Osteoblast (primary cell): ENCODE measurements around the gene BFAR. TPM values are rescaled to one million over a fixed set of nuclear protein-coding genes. Genes with fewer than 3 reads are reported as not detected.
"Not testable (repeated sequence)": the region's sequence is repeated elsewhere in the genome, so short reads cannot be mapped to it uniquely, and the experiment has no call there.

Source experiments
- DNase-seq: peaks from one replicate; pipeline ENCODE4 v3.0.0; 2011; ENCODE audit warnings: low spot score, mixed read lengths; ENCODE audit not compliant: insufficient read length; ENCODE audit errors: missing footprints
- H2AFZ ChIP-seq: 2 replicates; pipeline ENCODE4 v1.6.0; 2011; ENCODE audit warnings: mild to moderate bottlenecking, low read length
- H3K27ac ChIP-seq: 2 replicates; pipeline ENCODE4 v1.5.1; 2011; ENCODE audit warnings: mild to moderate bottlenecking, low read depth, low read length, moderate library complexity
- H3K27me3 ChIP-seq: 2 replicates; pipeline ENCODE4 v1.6.0; 2012; ENCODE audit warnings: mild to moderate bottlenecking, control low read depth, inconsistent platforms, low read length, moderate library complexity; ENCODE audit not compliant: insufficient read depth
- H3K36me3 ChIP-seq: 2 replicates; pipeline ENCODE4 v1.5.1; 2011; ENCODE audit warnings: mild to moderate bottlenecking, low read length, control low read depth, moderate library complexity; ENCODE audit not compliant: insufficient read depth
- H3K4me1 ChIP-seq: 2 replicates; pipeline ENCODE4 v1.5.1; 2011; ENCODE audit warnings: mild to moderate bottlenecking, low read length, control low read depth, moderate library complexity; ENCODE audit not compliant: insufficient read depth
- H3K4me2 ChIP-seq: 2 replicates; pipeline ENCODE4 v1.6.0; 2011; ENCODE audit warnings: mild to moderate bottlenecking, low read length; ENCODE audit not compliant: insufficient read depth
- H3K4me3 ChIP-seq: fragments of 200-600 bp; sonication (generic); 3 replicates; pipeline ENCODE4 v1.5.1; 2012; ENCODE audit warnings: mild to moderate bottlenecking, low read length, inconsistent platforms; ENCODE audit not compliant: insufficient read depth
- H3K79me2 ChIP-seq: 2 replicates; pipeline ENCODE4 v1.6.0; 2012; ENCODE audit warnings: mild to moderate bottlenecking, low read length, control low read depth, inconsistent platforms; ENCODE audit not compliant: insufficient read depth
- H3K9me3 ChIP-seq: 2 replicates; pipeline ENCODE4 v1.5.1; 2011; ENCODE audit warnings: low read depth, low read length, control low read depth
- H4K20me1 ChIP-seq: 2 replicates; pipeline ENCODE4 v1.6.0; 2012; ENCODE audit warnings: mild to moderate bottlenecking, low read length, control low read depth; ENCODE audit not compliant: insufficient read depth
- CTCF ChIP-seq: IDR thresholded peaks from 2 replicates; pipeline ENCODE4 v1.5.1; 2011; ENCODE audit warnings: mild to moderate bottlenecking, low read depth, low read length, moderate library complexity; ENCODE audit errors: extremely low read depth
- total RNA-seq: library from RNA; depleted of rRNA; stranded (reverse); fragments of >200 nt; gene quantifications from 2 replicates; pipeline ENCODE4 v1.2.3, GENCODE V29; 2012

BFAR gene
- total RNA-seq, 1 donor = 186 TPM

DNA sequence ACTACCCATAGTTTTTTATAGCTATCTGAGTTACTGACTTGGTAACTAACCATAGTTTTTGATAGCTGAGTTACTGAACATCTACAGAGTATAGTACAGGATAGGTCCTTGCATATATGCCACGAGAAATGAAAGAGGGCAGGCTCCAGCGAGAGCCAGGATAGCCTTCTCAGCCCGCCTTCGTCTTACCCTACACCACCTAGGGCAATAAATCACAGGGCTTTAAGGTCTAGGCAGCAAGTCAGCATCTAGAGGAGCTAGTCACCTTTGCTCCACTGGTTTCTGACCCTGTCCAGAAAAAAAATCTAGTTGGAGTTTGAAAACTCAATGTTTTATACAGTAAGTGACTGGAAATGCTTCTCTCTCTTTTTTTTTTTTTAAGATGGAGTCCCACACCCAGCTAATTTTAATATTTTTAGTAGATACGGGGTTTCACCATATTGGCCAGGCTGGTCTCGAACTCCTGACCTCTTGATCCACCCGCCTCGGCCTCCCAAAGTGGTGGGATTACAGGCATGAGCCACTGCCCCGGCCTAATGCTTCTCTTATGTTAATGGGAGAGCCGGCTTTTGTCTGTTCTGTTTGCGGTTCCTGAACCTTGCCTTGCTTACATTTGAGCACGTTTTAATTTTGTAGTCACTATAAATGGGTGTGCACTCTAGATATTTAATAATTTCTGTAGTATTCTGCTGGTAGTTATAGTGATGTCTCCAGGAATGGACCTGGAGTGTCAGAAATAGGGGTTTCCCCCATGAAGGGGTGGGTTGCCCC, 2.8 kb downstream of the BFAR start:
- Histone ChIP-seq H3K4me1 (peaks cover 12% of the 10 kb centered on the region), H3K27ac (no peak overlapping the region), H2AFZ (no peak overlapping the region), H3K79me2 (peaks cover 83% of the 10 kb centered on the region), H3K36me3 (peaks cover 17% of the 10 kb centered on the region), H3K4me2 (no peak overlapping the region), H3K9me3 (no peaks in the 10 kb centered on the region), H3K27me3 (no peaks in the 10 kb centered on the region), H4K20me1 (peaks cover 44% of the 10 kb centered on the region), H3K4me3 (no peak overlapping the region)
- DNase-seq = no peak
- no peak for TF ChIP-seq CTCF

DNA sequence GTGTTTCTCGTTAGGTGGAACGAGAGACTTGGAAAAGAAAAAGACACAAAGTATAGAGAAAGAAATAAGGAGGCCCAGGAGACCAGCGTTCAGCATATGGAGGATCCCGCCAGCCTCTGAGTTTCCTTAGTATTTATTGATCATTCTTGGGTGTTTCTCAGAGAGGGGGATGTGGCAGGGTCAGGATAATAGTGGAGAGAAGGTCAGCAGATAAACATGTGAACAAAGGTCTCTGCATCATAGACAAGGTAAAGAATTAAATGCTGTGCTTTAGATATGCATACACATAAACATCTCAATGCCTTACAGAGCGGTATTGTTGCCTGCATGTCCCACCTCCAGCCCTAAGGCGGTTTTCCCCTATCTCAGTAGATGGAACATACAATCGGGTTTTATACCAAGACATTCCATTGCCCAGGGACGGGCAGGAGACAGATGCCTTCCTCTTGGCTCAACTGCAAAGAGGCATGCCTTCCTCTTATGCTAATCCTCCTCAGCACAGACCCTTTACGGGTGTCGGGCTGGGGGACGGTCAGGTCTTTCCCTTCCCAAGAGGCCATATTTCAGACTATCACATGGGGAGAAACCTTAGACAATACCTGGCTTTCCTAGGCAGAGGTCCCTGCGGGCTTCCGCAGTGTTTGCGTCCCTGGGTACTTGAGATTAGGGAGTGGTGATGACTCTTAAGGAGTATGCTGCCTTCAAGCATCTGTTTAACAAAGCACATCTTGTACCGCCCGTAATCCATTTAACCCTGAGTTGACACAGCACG, 3.6 kb downstream of the BFAR start:
- not testable (repeated sequence) for H3K27ac ChIP-seq, H3K27me3 ChIP-seq, H3K4me3 ChIP-seq, DNase-seq, H3K9me3 ChIP-seq, H2AFZ ChIP-seq, H3K4me2 ChIP-seq
- Histone ChIP-seq H3K79me2 (peaks cover 90% of the 10 kb centered on the region), H3K36me3 (peaks cover 21% of the 10 kb centered on the region), H3K4me1 (peaks cover 12% of the 10 kb centered on the region), H4K20me1 (peaks cover 51% of the 10 kb centered on the region)

GRCh38 chr16:14636951-14637240, 4.1 kb downstream of the BFAR start:
- not testable (repeated sequence) for H3K4me2 ChIP-seq, H3K27me3 ChIP-seq, DNase-seq, H3K9me3 ChIP-seq, H3K4me3 ChIP-seq, H3K27ac ChIP-seq, H3K4me1 ChIP-seq, H2AFZ ChIP-seq
- Histone ChIP-seq H3K36me3 (peaks cover 21% of the 10 kb centered on the region), H3K79me2 (peaks cover 96% of the 10 kb centered on the region), H4K20me1 (peaks cover 55% of the 10 kb centered on the region)

- no peaks in the 10 kb centered on the region for H3K4me1 ChIP-seq
- H3K36me3 ChIP-seq = peaks cover 36% of the 10 kb centered on the region
- H3K4me3 ChIP-seq = no peak overlapping the region
- no peak overlapping the region for H3K4me2 ChIP-seq
- H3K79me2 ChIP-seq = peaks cover 97% of the 10 kb centered on the region
- no peak overlapping the region for H3K27ac ChIP-seq
- H3K9me3 ChIP-seq = no peaks in the 10 kb centered on the region
- H4K20me1 ChIP-seq = peaks cover 56% of the 10 kb centered on the region
- no peak for DNase-seq
- TF ChIP-seq CTCF = no peak
- no peak overlapping the region for H2AFZ ChIP-seq
- H3K27me3 ChIP-seq = no peaks in the 10 kb centered on the region
Observed at GRCh38 chr16:14640538-14640937, 7.8 kb downstream of the BFAR start.

DNA sequence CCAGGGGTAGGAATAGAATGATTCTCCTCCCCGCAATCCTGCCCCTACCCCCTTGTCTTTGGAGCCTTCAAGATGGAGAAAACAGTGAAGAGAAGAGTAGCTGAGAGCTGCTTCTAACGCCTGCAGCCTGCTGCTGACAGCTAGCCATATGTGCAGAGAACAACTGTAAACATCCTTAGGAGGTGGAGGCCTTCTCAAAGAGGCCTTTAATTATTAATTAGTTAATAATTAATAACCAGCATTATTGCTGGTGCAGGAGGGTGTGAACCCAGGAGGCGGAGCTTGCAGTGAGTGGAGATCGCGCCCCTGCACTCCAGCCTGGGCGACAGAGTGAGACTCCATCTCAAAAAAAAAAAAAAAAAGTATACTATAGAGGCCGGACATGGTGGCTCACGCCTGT, 8.5 kb downstream of the BFAR start:
- Histone ChIP-seq H3K79me2 (peaks cover 96% of the 10 kb centered on the region), H3K4me1 (no peaks in the 10 kb centered on the region), H3K27ac (no peak overlapping the region), H3K4me3 (no peak overlapping the region), H3K27me3 (no peaks in the 10 kb centered on the region), H3K9me3 (no peaks in the 10 kb centered on the region), H3K36me3 (peaks cover 39% of the 10 kb centered on the region), H4K20me1 (peaks cover 51% of the 10 kb centered on the region), H3K4me2 (no peak overlapping the region), H2AFZ (no peak overlapping the region)
- DNase-seq = no peak
- no peak for TF ChIP-seq CTCF
